Measurements from ENCODE around the gene STKLD1. TPM values are rescaled to one million over a fixed set of nuclear protein-coding genes. Genes with fewer than 3 reads are reported as not detected.
"Not testable (repeated sequence)": the region's sequence is repeated elsewhere in the genome, so short reads cannot be mapped to it uniquely, and the experiment has no call there.

STKLD1 gene
- total RNA-seq, 2 experiments from 2014 or later = 0.69 to 0.90 TPM

GRCh38 chr9:133377280-133377679, 1.1 kb downstream of the STKLD1 start:
- not testable (repeated sequence) for H3K27ac Mint-ChIP-seq, DNase-seq, H3K27me3 Mint-ChIP-seq, H3K9me3 Mint-ChIP-seq
- POLR2A ChIA-PET = interaction anchor here (0.8 to 1.4 kb wide), 4 partner anchors 24 to 101 kb away, joined by 3 to 13 read pairs (median 4); partner anchors contain the start of genes MED22, RPL7A and SLC2A6
- intact Hi-C loops (cut with micrococcal nuclease) = loop anchor here (10.0 kb wide), 1 partner anchor 1018 kb away; no protein-coding TSS in a partner anchor
- H3K4me1 Mint-ChIP-seq (ENCODE audit: low read depth) = peaks cover 22% of the 10 kb centered on the region
- H3K36me3 Mint-ChIP-seq = peaks cover 22% of the 10 kb centered on the region
- H3K4me3 Mint-ChIP-seq = peak overlapping the region; percentile 43
- CTCF ChIA-PET = interaction anchor here (0.6 to 1.3 kb wide), 7 partner anchors 13 to 233 kb away, joined by 3 to 6 read pairs (median 3); partner anchors contain the start of gene REXO4

- no peak overlapping the region for H3K27ac Mint-ChIP-seq
- CTCF ChIA-PET = interaction anchor here (0.8 to 1.3 kb wide), 3 partner anchors 40 to 234 kb away, joined by 3 to 6 read pairs (median 3); partner anchors contain the start of gene REXO4
Observed at GRCh38 chr9:133377721-133378216, 1.6 kb downstream of the STKLD1 start.

DNA sequence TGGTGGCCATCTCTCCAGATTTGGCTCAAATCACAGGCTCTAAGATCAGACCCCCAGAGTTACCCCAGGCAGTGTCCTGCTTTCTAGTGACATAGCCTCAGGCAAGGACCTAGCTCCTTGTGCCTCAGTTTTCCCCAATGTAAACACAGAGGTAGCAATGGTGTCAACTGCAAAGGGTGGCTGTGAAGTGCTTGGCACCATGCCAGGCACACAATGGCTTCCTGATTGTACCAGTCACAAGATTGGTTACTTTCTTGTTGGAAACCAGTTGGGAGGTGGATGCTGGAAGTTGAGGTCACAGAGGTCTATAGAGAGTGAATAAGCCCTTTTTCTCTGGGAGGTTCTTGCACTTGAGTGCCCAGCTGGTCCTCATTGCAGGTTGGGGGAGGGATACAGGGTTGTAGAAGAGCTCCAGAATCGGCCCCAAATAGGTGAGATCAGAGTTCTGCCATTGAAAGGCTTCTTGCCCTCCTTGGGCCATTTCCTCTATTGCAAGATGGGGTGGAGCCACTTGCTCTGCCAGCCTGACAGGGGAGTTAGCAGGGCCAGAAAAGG, 2.3 kb downstream of the STKLD1 start:
- no peaks in the 10 kb centered on the region for H3K9me3 Mint-ChIP-seq
- DNase-seq = no peak
- H3K4me3 Mint-ChIP-seq = no peak overlapping the region
- H3K4me1 Mint-ChIP-seq (ENCODE audit: low read depth) = peaks cover 10% of the 10 kb centered on the region
- H3K27me3 Mint-ChIP-seq = no peaks in the 10 kb centered on the region
- CTCF ChIA-PET = interaction anchor here (0.8 kb wide), 1 partner anchor 191 kb away, joined by 3 read pairs; no protein-coding TSS in a partner anchor
- H3K36me3 Mint-ChIP-seq = peaks cover 11% of the 10 kb centered on the region
- intact Hi-C loops (cut with micrococcal nuclease) = loop anchor here (10.0 kb wide), 1 partner anchor 1016 kb away; no protein-coding TSS in a partner anchor
- no peak overlapping the region for H3K27ac Mint-ChIP-seq
- POLR2A ChIA-PET = interaction anchor here (1.3 kb wide), 1 partner anchor 30 kb away, joined by 4 read pairs; the partner anchor contains the start of genes MED22 and RPL7A

More at GRCh38 chr9:133377721-133378216, 1.6 kb downstream of the STKLD1 start:
- no peak for DNase-seq
- Mint-ChIP-seq H3K27me3 (no peaks in the 10 kb centered on the region), H3K36me3 (peaks cover 17% of the 10 kb centered on the region), H3K9me3 (no peaks in the 10 kb centered on the region), H3K4me3 (no peak overlapping the region), H3K4me1 (ENCODE audit: low read depth) (peaks cover 17% of the 10 kb centered on the region)
- intact Hi-C loops (cut with micrococcal nuclease) = loop anchor here (10.0 kb wide), 1 partner anchor 1017 kb away; no protein-coding TSS in a partner anchor
- POLR2A ChIA-PET = interaction anchor here (1.3 kb wide), 1 partner anchor 30 kb away, joined by 4 read pairs; the partner anchor contains the start of genes MED22 and RPL7A

- intact Hi-C loops (cut with micrococcal nuclease) = loop anchor here (10.0 kb wide), 1 partner anchor 1015 kb away; no protein-coding TSS in a partner anchor
- CTCF ChIA-PET = no interaction called here
- no peak overlapping the region for H3K27ac Mint-ChIP-seq
Observed at GRCh38 chr9:133379153-133380086, 3.3 kb downstream of the STKLD1 start.

GRCh38 chr9:133380734-133381133, 4.6 kb downstream of the STKLD1 start:
- intact Hi-C loops (cut with micrococcal nuclease) = no loop called here
- Mint-ChIP-seq H3K27ac (no peak overlapping the region), H3K4me3 (no peak overlapping the region), H3K9me3 (no peaks in the 10 kb centered on the region), H3K36me3 (no peaks in the 10 kb centered on the region), H3K27me3 (no peaks in the 10 kb centered on the region), H3K4me1 (ENCODE audit: low read depth) (peaks cover 3% of the 10 kb centered on the region)
- POLR2A ChIA-PET = no interaction called here
- DNase-seq = no peak
- CTCF ChIA-PET = no interaction called here

More at GRCh38 chr9:133379153-133380086, 3.3 kb downstream of the STKLD1 start:
- Mint-ChIP-seq H3K4me3 (no peak overlapping the region), H3K36me3 (peaks cover 7% of the 10 kb centered on the region), H3K4me1 (ENCODE audit: low read depth) (peaks cover 6% of the 10 kb centered on the region), H3K27me3 (no peaks in the 10 kb centered on the region), H3K9me3 (no peaks in the 10 kb centered on the region)
- DNase-seq = no peak
- POLR2A ChIA-PET = interaction anchor here (1.3 kb wide), 1 partner anchor 31 kb away, joined by 4 read pairs; the partner anchor contains the start of genes MED22 and RPL7A

GRCh38 chr9:133382507-133383141, 6.5 kb downstream of the STKLD1 start:
- Mint-ChIP-seq H3K36me3 (no peaks in the 10 kb centered on the region), H3K27me3 (no peaks in the 10 kb centered on the region), H3K4me3 (no peak overlapping the region), H3K4me1 (ENCODE audit: low read depth) (no peaks in the 10 kb centered on the region), H3K9me3 (no peaks in the 10 kb centered on the region), H3K27ac (no peak overlapping the region)
- POLR2A ChIA-PET = no interaction called here
- DNase-seq = no peak
- CTCF ChIA-PET = no interaction called here
- intact Hi-C loops (cut with micrococcal nuclease) = no loop called here

- Mint-ChIP-seq H3K36me3 (no peaks in the 10 kb centered on the region), H3K4me3 (no peak overlapping the region), H3K4me1 (ENCODE audit: low read depth) (no peaks in the 10 kb centered on the region), H3K9me3 (no peaks in the 10 kb centered on the region), H3K27ac (no peak overlapping the region), H3K27me3 (no peaks in the 10 kb centered on the region)
- ChIA-PET POLR2A (no interaction called here), CTCF (no interaction called here)
- intact Hi-C loops (cut with micrococcal nuclease) = no loop called here
- no peak for DNase-seq
Observed at GRCh38 chr9:133383438-133383837, 7.3 kb downstream of the STKLD1 start.

GRCh38 chr9:133384736-133385321, 8.7 kb downstream of the STKLD1 start:
- Mint-ChIP-seq H3K27me3 (peaks cover 3% of the 10 kb centered on the region), H3K9me3 (no peaks in the 10 kb centered on the region), H3K4me1 (ENCODE audit: low read depth) (no peaks in the 10 kb centered on the region), H3K36me3 (no peaks in the 10 kb centered on the region), H3K27ac (no peak overlapping the region), H3K4me3 (no peak overlapping the region)
- CTCF ChIA-PET = interaction anchor here (0.8 kb wide), 1 partner anchor 11 kb away, joined by 3 read pairs; no protein-coding TSS in a partner anchor
- DNase-seq = no peak
- POLR2A ChIA-PET = no interaction called here
- intact Hi-C loops (cut with micrococcal nuclease) = no loop called here

DNA sequence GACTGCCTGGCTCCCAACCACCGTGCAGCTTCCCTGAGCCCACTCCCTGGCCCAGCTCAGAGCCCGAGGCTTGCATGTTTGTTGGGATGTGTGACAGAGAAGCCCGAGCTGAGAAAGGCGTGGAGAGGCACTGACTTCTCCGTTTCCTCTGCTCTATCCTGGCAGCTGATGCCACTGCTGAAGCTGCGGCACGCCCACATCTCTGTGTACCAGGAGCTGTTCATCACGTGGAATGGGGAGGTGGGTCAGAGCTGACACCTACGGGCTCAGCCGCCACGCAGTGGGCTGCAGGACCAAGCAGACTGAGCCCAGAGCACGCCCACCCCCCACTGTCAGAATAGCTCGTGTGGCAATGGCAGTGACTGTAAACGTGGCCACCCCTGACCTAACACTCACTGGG, 9.3 kb downstream of the STKLD1 start:
- intact Hi-C loops (cut with micrococcal nuclease) = no loop called here
- Mint-ChIP-seq H3K4me1 (ENCODE audit: low read depth) (no peaks in the 10 kb centered on the region), H3K27ac (no peak overlapping the region), H3K27me3 (peaks cover 6% of the 10 kb centered on the region), H3K4me3 (no peak overlapping the region), H3K36me3 (no peaks in the 10 kb centered on the region), H3K9me3 (no peaks in the 10 kb centered on the region)
- no peak for DNase-seq
- CTCF ChIA-PET = no interaction called here
- POLR2A ChIA-PET = no interaction called here

DNA sequence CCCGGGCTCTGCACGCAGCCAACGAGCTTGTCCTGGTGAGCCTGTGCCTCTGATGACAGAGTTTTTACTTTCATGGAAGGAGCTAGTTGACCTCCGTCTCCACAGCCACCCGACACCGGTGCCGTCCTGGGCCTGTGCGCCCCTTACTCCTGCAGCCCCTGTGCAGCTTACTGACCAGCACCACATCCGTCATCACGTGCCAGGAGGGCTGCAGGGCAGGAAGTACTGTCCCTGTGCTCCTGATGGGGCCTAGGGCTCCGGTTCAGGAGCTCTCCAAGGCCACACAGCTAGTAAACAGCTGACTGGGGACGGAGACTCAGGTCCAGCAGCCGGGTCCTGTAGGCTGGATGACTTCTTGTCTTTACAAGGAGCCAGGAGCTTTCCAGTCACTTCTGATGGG, 10.2 kb downstream of the STKLD1 start:
- H3K4me1 Mint-ChIP-seq (ENCODE audit: low read depth) = no peaks in the 10 kb centered on the region
- H3K27ac Mint-ChIP-seq = no peak overlapping the region
- H3K36me3 Mint-ChIP-seq = no peaks in the 10 kb centered on the region
- intact Hi-C loops (cut with micrococcal nuclease) = no loop called here
- peaks cover 8% of the 10 kb centered on the region for H3K27me3 Mint-ChIP-seq
- H3K4me3 Mint-ChIP-seq = no peak overlapping the region
- ChIA-PET POLR2A (no interaction called here), CTCF (interaction anchor here (0.9 kb wide), 1 partner anchor 15 kb away, joined by 4 read pairs; no protein-coding TSS in a partner anchor)
- H3K9me3 Mint-ChIP-seq = no peaks in the 10 kb centered on the region
- DNase-seq = no peak

DNA sequence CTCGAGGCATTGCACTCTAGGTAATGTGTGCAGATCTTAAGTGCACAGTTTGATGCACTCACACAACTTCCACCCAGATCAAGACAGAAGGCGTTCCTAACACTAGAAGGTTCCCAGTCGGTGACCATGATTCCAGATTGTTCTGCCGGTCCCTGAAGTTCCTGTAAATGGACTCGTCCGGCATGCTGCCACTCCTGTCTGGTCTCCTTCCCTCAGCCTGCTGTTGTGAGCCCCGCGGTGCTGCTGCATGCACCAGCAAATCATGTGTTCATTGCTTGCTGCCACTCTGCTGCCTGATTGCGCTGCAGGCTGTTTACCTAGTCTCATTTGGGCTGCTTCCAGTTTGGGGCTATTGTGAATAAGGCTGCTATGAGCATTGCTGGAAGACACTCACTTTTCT, 11.5 kb downstream of the STKLD1 start:
- H3K9me3 Mint-ChIP-seq = no peaks in the 10 kb centered on the region
- no peak overlapping the region for H3K27ac Mint-ChIP-seq
- no peaks in the 10 kb centered on the region for H3K4me1 Mint-ChIP-seq (ENCODE audit: low read depth)
- POLR2A ChIA-PET = no interaction called here
- H3K27me3 Mint-ChIP-seq = peaks cover 10% of the 10 kb centered on the region
- H3K36me3 Mint-ChIP-seq = no peaks in the 10 kb centered on the region
- CTCF ChIA-PET = no interaction called here
- H3K4me3 Mint-ChIP-seq = no peak overlapping the region
- DNase-seq = no peak
- intact Hi-C loops (cut with micrococcal nuclease) = no loop called here

All from activated CD4-positive, alpha-beta memory T cell treated with anti-CD3 and anti-CD28 coated beads for 36 hours (primary cell).